Adipose tissue (tissue), 3 donors: Measurements from ENCODE around the gene TSSK6. TPM values are rescaled to one million over a fixed set of nuclear protein-coding genes. Genes with fewer than 3 reads are reported as not detected.

ENCODE experiments used
- H3K27ac ChIP-seq: one replicate; pipeline ENCODE4 v1.5.1; 2013; ENCODE audit warnings: low read depth, low read length
- WGBS, 3 donors: extraction: QIAGEN DNeasy Blood & Tissue Kit; methylation state at CpG; one replicate each; pipeline ENCODE4 v1.1.7; 2013; 5-methylcytosine and 5-hydroxymethylcytosine counted together
- polyA plus RNA-seq, 3 donors: library from polyadenylated mRNA; stranded (reverse); fragments of 200-250 nt; gene quantifications; one replicate each; pipeline ENCODE4 v1.2.3, GENCODE V29; 2013
- donor health status: healthy with polysubstance abuse.
- donor health status: Bipolar disorder and iron deficiency.
- donor health status: healthy.

Gene TSSK6
- polyA plus RNA-seq, 3 donors = 0.82 to 1.2 (median 1.1) TPM

DNA sequence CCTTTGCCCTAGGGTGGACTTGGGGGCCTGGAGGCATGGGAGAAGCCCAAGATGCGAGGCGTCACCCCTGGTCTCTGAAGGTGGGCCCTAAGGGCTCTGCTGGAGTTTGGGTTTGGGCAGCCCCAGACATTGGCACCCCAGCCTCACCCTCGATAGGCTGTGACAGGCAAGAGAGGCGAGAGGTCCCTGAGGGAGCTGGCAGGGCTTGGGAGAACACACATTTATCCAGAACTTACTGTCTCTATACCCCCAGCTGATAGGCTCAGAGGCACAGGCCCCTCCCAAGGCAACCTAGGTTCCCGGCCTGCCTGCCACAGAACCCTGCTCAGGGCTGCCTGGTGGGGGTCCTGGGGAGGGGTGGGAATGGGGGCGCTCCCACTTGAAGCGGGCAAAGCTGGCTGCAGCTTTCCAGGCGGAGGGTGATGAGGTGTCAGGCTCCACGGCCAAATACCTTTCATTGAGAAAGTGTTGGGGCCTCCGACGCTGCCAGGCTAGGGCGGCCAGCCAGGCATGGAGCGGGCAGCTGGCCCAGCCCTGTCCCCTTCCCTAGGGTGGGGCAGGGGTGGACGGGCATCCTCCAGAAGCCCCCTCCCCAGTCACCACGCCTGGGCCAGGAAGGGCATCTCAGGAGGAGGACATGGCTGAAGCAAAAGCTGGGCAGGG is 32.5 kb upstream of the TSSK6 start:
- WGBS, 3 donors = 54 to 64% (median 62%) methylated on average over 15 of the region's 15 CpGs
- H3K27ac ChIP-seq = no peak overlapping the region

DNA sequence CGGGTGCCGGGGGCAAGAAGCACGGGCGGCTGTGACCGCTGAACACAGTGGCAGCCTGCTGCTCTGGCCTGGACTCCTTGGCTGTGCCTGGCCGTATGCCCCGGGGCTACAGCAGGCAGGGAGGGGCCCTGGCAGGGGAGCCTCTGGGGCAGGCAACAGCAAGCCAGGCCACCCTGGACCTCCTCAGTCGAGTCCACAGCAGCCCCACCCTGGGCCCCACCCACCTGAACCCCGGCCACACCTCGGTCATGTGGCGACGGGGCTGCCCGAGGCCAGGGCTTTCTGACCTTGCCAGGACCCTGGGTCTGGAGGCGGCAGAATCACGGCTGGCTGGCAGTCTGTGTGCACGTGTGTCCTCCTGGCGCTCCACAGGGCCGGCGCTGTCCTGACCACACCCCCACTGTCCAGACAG is 31.4 kb upstream of the TSSK6 start:
- H3K27ac ChIP-seq = no peak overlapping the region
- 47 to 67% (median 54%) methylated on average over 17 to 19 of the region's 19 CpGs for WGBS, 3 donors

DNA sequence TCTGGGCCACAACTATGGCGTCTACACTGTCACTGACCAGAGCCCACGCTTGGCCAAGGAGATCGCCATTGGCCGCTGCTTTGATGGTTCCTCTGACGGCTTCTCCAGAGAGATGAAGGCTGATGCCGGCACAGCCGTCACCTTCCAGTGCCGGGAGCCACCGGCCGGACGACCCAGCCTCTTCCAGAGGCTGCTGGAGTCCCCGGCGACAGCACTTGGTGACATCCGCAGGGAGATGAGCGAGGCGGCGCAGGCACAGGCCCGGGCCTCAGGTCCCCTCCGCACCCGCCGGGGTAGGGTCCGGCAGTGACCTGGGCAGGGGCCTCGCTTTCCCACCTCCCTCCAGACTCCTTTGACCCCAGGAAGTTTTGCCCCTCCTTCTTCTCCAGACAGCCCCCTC is 30.4 kb upstream of the TSSK6 start:
- 91 to 95% (median 95%) methylated on average over 15 to 23 of the region's 23 CpGs for WGBS, 3 donors
- no peak overlapping the region for H3K27ac ChIP-seq

DNA sequence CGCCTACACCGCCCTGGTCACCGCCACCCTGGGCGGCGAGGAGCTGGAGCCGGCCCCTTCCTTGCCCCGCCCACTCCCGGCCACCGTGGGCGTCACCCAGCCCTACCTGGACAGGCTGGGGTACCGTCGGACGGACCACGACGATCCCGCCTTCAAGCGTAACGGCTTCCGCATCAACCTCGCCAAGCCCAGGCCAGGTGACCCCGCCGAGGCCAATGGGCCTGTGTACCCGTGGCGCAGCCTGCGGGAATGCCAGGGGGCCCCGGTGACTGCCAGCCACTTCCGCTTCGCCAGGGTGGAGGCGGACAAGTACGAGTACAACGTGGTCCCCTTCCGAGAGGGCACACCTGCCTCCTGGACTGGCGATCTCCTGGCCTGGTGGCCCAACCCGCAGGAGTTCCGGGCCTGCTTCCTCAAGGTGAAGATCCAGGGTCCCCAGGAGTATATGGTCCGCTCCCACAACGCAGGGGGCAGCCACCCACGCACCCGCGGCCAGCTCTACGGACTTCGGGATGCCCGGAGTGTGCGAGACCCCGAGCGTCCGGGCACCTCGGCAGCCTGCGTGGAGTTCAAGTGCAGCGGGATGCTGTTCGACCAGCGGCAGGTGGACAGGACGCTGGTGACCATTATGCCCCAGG is 29.7 kb upstream of the TSSK6 start:
- 87 to 93% (median 91%) methylated on average over 53 of the region's 53 CpGs for WGBS, 3 donors
- H3K27ac ChIP-seq = no peak overlapping the region

DNA sequence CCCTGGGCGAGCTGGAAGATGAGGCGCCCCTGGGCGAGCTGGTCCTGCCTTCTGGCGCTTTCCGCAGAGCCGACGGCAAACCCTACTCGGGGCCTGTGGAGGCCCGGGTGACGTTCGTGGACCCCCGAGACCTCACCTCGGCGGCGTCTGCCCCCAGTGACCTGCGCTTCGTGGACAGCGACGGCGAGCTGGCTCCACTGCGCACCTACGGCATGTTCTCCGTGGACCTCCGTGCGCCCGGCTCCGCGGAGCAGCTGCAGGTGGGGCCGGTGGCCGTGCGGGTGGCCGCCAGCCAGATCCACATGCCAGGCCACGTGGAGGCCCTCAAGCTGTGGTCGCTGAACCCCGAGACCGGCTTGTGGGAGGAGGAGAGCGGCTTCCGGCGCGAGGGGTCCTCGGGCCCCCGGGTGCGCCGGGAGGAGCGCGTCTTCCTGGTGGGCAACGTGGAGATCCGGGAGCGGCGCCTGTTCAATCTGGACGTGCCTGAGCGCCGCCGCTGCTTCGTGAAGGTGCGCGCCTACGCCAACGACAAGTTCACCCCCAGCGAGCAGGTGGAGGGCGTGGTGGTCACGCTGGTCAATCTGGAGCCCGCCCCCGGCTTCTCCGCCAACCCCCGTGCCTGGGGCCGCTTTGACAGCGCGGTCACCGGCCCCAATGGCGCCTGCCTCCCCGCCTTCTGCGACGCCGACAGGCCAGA is 29.1 kb upstream of the TSSK6 start:
- H3K27ac ChIP-seq = no peak overlapping the region
- 88 to 92% (median 91%) methylated on average over 66 to 75 of the region's 75 CpGs for WGBS, 3 donors

DNA sequence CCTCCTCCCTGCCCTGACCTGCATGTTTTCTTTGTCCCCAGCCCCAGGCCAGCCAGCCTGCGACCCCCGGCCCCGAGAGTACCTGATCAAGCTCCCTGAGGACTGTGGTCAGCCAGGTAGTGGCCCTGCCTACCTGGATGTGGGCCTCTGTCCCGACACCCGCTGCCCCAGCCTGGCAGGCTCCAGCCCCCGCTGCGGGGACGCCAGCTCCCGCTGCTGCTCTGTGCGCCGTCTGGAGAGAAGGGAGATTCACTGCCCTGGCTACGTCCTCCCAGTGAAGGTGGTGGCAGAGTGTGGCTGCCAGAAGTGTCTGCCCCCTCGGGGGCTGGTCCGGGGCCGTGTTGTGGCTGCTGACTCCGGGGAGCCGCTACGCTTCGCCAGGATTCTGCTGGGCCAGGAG is 28.3 kb upstream of the TSSK6 start:
- WGBS, 3 donors = 90 to 92% (median 91%) methylated on average over 19 of the region's 19 CpGs

DNA sequence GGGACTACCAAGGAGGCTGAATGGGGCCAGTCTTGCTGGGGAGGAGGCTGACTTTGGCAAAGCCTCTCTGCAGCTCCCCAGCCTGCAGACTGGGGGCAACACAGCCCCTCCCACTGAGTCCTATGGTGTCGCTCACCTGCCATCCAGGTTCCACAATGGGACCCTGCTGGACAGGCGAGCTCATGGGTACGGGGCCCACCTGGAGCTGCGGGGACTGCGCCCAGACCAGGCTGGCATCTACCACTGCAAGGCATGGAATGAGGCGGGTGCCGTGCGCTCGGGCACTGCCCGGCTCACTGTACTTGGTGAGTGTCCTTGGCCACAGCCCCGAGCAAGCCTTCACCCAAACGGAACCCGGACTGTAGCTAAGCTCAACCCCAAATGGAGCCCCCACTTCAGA is 27.8 kb upstream of the TSSK6 start:
- 85 to 91% (median 88%) methylated on average over 13 of the region's 13 CpGs for WGBS, 3 donors
- H3K27ac ChIP-seq = no peak overlapping the region

More for the DNA sequence above, 28.3 kb upstream of the TSSK6 start:
- no peak overlapping the region for H3K27ac ChIP-seq

DNA sequence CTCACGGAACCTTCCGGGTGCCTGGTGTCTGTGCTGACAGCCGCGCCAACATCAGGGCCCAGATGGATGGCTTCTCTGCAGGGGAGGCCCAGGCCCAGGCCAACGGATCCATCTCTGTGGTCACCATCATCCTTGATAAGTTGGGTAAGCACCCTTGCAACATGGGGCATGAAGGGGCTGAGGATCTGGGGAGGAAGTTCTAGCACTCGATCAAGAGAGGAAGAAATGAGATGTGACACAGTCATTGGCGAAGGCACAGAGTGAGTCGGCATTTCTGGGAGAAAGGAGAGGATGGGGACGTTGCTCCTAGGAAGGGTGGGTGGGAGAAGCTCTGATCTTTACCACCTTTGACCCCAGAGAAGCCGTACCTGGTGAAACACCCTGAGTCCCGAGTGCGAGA is 27.2 kb upstream of the TSSK6 start:
- WGBS, 3 donors = 56 to 77% (median 63%) methylated on average over 12 of the region's 12 CpGs
- H3K27ac ChIP-seq = no peak overlapping the region

DNA sequence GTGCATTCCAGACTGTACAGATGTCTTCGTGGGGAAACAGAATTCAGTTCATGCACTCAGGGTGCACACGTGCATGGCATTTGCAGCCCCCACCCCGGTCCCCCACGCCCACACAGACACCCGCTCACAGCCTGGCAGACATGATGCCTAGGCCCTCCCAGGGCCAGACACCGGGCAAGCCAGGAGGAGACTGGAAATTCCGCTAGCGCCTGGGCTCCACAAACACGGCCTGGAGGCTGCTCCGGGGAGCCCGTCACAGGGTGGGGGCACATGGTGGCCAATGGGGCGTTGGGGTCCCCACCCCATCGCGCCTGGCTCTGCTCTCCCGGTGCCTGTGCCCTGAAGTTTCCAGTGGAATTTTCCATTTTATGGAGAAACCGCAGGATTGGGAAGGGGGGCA is 26.3 kb upstream of the TSSK6 start:
- no peak overlapping the region for H3K27ac ChIP-seq
- WGBS, 3 donors = 74 to 80% (median 77%) methylated on average over 16 of the region's 16 CpGs

DNA sequence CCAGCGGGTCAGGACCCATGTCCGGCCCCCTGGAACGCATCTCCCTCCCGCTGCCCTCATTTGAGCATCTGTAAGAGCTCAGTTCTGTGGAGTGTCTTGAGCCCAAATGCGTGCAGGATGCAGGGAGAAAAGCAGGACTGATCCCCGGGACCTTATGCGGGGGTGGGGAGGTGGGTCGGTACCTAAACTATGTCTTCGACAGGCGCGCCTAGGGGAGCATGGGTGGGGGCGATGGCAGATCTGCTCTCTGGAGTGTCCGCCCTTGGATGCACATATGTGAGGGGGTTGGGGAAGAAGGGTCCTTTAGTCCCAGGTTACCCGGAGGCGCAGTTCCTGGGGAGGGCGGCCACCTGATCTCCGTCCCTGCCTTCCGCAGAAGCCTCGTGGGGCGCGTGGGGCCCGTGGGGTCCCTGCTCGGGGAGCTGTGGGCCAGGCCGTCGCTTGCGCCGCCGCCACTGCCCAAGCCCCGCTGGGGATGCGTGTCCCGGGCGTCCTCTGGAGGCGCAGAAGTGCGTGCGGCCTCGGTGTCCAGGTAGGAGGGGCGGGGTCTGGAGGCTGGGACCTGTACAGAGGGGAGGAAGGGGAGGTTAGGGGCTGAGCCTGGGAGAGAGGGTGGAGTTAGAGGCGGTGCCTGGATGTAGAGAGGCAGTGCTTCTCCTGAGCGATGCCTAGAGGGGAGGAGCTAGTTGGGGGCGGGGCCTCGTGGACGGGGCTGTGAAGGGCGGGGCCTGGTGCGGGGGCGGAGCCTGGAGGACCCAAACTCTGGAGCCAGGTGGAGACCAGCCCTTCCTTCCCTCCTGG is 25.6 kb upstream of the TSSK6 start:
- no peak overlapping the region for H3K27ac ChIP-seq
- 2 to 3% (median 3%) methylated on average over 42 to 45 of the region's 45 CpGs for WGBS, 3 donors

DNA sequence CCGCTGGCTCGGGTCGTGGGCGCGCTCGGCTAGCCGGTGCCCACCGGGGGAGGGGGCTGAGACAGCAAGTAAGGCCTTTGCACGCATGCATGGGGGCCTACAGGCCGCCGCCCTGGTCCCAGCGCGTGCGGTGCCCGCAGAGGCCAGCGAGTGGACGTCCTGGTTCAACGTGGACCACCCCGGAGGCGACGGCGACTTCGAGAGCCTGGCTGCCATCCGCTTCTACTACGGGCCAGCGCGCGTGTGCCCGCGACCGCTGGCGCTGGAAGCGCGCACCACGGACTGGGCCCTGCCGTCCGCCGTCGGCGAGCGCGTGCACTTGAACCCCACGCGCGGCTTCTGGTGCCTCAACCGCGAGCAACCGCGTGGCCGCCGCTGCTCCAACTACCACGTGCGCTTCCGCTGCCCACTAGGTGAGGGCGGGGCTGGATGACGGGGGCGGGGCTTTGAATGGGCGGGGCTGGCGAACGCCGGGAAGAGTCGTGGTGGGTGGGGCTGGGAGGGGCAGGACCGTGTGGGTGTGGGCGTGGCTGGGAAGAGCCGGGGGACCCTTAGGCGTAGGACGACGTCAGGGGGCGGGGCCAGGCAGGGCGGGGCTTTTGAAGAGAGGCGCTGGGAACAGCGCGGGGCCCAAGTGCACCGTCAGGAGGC is 24.8 kb upstream of the TSSK6 start:
- H3K27ac ChIP-seq = no peak overlapping the region
- WGBS, 3 donors = 8 to 16% (median 15%) methylated on average over 73 to 74 of the region's 74 CpGs

DNA sequence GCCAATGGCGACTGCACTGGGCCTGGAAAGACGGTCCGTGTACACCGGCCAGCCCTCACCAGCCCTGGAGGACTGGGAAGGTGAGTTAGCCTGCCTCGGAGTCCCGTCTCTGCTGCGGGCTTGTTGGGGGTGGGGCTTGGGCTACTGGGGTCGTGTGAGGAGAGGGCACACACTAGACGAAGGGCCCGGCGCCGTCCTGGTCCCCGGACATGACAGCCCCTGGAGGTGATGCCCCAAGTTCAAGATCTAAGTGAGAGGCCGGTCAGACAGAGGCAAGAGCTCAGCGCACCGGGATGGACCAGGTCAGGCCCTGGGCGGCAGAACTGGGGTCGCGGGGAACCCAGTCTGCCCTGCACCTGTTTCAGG is 24.3 kb upstream of the TSSK6 start:
- H3K27ac ChIP-seq = no peak overlapping the region
- 28 to 41% (median 33%) methylated on average over 19 of the region's 19 CpGs for WGBS, 3 donors

DNA sequence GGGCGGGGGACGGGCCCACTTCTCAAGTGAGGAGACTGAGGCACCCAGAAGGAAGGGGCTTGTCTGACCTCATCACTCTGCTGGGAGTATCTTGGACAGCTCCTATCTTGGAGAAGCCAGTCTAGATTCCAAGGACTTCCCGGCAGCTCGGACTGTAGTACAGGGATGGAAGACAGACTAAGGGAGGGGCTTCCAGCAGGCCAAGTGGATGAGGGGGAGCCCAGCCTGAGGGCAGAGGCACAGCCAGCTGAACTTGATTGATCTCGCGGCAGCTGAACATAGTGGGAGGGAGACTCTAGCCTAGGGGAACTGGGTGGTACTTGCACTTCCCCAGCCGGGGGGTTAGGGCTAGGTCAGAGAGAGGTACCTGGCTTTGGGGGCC is 23.4 kb upstream of the TSSK6 start:
- WGBS, 3 donors = 21 to 27% (median 22%) methylated on average over 7 of the region's 7 CpGs
- H3K27ac ChIP-seq = no peak overlapping the region

DNA sequence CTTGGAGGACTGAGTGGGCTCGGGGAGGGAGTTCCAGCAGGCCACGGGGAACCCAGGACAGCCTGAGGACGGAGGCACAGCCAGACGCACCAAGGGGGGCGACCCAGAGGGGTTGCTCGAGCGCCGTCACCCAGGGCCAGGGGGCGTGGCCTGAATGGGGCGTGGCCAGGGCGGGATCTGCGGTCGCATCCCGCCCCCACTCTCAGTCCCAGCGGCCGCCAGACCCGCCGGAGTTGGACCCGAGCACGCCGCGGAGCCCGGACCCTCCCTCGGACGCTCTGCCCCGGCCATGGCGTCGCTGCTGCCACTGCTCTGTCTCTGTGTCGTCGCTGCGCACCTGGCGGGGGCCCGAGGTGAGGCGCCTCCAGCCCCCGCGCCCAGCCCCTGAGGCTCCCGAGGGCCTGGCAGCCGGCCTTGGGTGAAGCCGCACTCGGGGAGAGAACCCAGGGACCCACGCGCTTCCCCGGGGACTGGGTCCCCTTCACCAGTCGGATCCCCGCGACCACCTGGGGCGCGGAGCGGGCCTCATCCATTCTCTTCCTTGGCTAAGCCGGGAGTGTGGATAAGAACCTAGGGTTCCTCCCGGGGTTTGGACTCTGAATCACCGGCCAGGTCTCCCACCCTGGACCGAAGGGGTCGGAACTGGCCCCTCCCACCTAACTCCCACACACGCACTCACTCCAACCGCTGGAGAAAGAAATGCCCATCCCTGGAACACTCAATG is 22.9 kb upstream of the TSSK6 start, which contains the start of gene CILP2:
TSS of gene CILP2 (plus strand) at position 205 of the 724 bp plus-strand sequence. CDS start at position 290, 85 bp downstream.
- WGBS, 3 donors = 3 to 5% (median 3%) methylated on average over 51 to 56 of the region's 56 CpGs
- H3K27ac ChIP-seq = no peak within 1 kb of the TSS

DNA sequence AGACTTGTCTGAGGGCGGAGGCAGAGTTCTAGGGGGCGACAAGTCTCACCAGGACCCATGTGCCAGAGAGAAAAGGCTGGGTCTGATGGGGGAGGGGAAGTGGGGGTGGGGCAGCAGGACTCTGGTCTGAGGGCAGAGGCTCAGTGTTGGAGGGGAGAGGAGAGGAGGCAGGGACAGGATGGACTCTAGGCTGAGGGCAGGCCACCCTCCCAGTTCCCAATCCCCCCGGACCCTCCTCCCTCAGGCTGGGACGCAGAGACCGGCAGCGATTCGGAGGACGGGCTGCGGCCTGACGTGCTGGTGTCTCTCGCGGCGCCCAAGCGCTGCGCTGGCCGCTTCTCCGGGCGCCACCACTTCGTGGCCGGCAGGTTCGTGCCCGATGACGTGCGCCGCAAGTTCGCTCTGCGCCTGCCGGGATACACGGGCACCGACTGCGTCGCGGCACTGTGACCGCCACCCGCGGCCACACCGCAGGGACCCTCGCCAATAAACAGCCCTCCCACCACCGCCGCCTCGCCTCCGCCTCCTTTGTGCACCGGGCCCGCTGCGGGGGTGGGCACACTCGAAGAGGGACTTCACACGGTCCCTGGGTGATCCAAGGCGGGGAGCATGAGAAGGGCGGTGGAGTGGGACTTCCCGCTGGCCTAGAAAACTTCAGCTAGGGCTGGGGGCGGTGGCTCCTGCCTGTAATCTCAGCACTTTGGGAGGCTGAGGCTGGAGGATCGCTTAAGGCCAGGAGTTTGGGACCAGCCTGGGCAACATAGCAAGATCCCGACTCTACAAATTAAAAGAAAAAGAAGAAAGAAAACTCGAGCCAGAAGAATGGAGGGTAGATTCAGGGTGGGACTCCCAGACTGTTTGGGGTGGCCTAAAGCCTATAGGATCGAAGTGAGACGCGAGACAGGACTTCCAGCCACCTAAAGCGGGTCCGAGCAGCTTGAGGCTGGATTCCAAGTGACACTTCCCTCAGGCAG is 22.0 kb upstream of the TSSK6 start:
- WGBS, 3 donors = 30 to 46% (median 36%) methylated on average over 28 to 59 of the region's 59 CpGs
- no peak overlapping the region for H3K27ac ChIP-seq

DNA sequence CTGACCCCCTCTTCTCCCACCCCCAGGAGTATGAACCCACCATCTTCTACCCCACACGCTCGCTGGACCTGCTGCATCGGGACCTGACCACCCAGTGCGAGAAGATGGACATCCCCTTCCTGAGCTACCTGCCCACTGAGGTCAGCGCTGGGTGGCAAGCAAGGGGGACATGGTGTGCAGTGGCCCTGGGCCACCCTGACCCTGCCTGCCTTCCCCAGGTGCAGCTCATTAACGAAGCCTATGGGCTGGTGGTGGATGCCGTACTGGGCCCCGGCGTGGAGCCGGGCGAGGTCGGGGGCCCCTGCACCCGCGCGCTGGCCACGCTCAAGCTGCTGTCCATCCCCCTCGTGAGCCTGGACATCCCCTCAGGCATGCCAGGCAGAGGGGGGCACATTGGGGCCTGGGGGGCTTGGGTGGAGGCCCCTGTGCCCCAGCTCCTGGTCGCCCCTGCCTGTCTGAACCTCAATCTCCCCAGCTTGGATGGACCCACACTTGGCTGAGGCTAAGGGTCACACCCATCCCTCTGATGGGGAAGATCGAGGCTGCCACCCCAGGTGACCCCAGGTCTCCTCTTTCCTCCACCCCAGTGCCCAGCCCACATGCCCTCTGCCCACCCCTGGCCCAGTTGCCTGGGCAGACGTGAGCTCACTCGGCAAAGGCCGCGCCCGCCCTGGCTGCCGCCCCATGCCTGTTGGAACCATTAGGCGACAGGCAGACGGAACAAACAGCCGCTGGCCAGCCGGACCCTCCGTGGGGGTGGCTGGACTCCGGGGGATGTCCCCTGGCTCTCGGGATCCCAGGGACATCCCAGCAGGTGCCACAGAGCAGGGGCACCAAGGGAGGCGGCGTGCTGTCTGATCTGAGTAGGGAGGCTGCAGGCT is 20.2 kb upstream of the TSSK6 start:
- H3K27ac ChIP-seq = no peak overlapping the region
- WGBS, 3 donors = 88 to 90% (median 90%) methylated on average over 31 to 34 of the region's 34 CpGs
